Measurements from ENCODE around the gene UTRN.

GRCh38 chr6:144265061-144265357 lies 20.1 kb upstream of the UTRN start:
- TF ChIP-seq POLR2A (IDR thresholded peaks at IDR 0.05) = no peak
- TF ChIP-seq CTCF (IDR thresholded peaks at IDR 0.05) = no peak
- TF ChIP-seq POLR2AphosphoS5 (IDR thresholded peaks at IDR 0.05) = no peak

Data from breast epithelium (tissue), 3 donors.